NCI-H446 treated with DMSO at 0.1 percent for 48 hours (cell line): ENCODE measurements around the gene INPP5A.
"Not testable (repeated sequence)": the region's sequence is repeated elsewhere in the genome, so short reads cannot be mapped to it uniquely, and the experiment has no call there.

Experiments used
- DNase-seq: peaks from one replicate; lab custom pipeline; 2025; lab: John Stamatoyannopoulos, UW

INPP5A gene

DNA sequence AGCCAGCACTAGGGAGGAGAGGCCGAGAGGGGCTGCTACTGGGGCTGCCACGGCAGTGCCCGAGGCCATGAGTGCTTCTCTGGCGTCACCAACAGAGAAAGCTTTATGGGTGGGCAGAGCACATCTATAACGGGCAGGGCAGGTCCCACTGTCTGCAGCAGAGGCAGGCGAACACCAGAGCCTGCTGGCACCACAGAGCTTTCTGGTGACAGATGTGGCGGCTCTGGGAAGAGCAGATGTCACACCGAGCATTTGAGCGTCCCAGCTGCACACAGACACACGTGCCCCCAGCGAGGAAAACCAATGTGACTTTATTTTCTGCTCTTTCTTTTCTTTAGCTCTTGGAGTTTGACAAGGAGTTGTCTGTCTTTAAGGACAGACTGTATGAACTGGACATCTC is 227.8 kb downstream of the INPP5A start:
- DNase-seq = no peak

DNA sequence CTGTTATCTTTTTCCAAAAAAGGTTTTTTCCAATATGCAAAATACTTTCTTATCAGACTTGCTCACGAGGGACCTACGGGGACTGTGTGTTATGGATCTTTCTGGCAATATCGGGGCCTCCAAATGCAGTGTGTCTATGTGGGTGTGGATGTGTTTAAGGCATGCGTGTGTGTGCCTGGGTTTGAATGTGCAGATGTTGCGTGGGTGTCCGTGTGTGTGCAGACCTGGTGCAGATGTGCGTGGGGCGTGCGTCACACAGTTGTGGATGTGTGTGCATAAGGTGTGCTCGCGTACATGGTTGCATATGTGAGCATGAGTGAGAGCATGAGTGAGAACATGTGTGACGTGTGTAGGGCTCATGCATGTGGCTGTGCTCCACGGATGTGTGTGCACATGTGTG is 228.7 kb downstream of the INPP5A start:
- no peak for DNase-seq

DNA sequence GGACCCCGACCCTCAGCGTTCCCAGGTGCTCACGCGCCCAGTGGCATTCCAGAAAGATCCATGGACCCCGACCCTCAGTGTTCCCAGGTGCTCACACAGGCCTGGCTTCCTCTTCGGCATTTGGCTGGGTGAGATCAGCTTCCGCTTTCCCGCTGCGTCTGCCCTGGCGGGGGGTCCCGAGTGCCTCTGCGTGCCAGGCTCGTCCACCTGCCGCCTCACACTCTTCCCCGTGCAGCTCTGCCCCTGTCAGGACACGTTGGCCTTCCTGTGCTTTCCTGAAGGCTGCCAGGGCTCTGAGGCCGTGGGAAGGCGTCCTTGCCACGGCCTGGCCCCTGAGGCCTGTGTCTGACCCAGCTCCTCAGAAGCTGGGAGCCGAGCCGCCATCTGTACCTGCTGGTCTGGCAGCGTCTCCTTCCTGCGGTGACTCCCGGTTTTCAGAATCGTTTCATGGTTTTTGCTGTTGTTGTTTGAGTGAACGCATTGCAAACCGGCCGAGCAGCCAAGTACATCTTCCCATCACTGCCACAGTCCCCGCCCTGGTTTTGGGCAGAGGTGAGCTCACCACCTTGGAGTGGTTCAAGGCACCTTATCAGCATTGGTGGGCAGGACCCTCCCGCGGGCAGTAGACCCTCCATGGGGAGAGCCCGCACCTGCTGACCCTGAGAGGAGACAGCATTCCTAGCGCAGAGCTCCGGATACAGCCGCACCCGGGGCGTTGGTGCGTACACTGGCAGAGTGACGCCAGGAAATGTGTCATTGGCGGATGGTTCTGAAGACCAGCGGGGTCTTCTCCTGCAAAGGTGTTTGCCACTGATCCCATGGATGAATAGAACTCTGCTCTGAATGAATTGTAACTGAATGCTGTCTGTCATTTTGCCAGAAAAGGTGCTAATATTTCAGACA is 231.0 kb downstream of the INPP5A start:
- DNase-seq = no peak

DNA sequence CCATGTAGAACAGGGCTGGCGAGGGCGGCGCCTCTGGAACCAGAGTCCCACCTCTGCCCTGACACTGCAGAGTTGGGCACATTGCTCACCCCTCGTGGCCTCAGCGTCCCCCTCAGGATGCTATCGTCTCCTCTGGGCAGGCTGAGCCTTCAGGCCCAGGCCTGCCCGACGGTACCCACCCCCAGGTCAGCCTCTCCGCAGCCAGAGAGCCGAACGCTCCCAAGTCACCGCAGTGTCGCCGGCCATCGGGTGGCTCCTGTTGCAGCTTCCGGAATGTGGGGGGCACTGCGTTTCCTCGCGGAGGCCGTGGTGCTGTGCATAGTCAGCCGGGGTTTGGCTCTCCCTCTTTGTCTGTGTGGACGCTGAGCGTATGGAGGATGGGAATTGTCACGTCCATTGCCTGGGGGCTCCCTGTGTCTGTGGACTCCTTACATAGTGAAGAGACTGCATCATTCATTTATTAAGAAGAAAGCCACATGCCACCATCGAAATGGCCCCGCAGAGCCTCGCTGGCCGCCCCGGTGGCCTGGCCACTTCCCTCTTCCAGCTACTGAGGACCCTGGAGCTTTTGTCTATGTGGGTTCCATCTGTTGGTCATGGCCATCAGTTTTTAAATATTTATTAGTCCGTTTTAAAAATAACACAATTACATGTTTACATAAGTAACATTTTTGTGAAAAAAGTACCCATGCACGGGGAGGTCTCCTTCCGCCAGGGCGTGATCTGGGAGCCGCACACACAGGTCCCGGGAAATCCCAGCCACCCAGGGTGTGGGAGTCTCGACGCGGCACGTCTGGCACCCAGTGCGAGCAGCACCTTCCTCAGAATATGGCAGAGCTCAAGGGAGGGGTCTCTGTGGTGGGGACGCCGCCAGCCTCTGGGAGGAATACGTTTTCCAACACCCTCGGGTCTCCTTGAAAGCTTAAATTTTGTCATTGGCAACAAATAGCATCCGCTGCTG is 232.8 kb downstream of the INPP5A start:
- DNase-seq = no peak

DNA sequence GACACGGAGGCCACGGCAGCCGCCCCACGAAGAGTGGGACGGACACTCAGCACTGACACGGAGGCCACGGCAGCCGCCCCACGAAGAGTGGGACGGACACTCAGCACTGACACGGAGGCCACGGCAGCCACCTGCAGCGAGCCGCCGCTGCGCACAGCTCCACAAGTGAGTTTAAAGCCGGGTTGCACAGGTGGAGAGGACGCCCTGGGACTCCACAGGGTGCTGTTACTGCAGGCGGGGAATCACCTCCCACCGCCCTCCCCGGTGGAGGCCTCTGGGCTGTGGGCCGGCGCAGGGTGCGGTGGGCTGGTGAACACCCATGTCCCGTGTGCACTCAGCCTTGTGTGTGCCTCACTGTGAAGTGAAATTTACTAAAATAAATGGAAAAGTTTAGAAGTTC is 235.2 kb downstream of the INPP5A start:
- not testable (repeated sequence) for DNase-seq

DNA sequence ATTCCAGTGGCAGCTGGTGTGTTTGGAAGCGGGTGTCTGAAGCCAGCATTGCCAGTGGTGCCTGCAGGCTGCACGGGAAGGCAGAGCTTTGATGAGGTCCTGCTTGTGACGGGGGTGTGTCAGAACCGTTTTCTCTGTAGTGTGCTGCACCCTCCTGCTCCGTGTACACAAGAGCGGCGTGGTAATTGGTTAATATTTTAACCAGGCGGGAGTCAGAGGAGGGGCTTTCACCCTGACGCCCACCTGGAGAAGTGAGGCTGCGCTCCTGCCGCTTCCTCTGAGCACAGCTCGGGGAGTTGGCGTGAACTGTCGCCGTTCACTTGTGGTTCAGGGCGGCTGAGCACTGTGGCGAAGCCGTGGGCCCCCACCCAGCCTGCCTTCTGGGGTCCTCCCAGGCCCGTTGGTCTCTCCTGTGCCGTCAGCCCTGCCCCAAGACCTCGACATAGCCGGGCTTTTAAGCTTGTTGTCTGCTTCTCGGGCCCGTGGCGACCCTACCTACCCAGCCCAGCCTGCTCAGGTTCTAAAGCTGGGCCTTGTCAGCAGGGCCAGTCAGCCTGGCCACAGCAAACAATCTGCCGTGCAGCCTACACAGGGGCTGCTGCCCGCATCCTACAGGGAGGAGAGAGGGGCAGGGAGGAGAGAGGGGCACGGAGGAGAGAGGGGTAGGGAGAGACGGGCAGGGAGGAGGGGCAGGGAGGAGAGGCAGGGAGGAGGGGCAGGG is 236.8 kb downstream of the INPP5A start:
- no peak for DNase-seq

DNA sequence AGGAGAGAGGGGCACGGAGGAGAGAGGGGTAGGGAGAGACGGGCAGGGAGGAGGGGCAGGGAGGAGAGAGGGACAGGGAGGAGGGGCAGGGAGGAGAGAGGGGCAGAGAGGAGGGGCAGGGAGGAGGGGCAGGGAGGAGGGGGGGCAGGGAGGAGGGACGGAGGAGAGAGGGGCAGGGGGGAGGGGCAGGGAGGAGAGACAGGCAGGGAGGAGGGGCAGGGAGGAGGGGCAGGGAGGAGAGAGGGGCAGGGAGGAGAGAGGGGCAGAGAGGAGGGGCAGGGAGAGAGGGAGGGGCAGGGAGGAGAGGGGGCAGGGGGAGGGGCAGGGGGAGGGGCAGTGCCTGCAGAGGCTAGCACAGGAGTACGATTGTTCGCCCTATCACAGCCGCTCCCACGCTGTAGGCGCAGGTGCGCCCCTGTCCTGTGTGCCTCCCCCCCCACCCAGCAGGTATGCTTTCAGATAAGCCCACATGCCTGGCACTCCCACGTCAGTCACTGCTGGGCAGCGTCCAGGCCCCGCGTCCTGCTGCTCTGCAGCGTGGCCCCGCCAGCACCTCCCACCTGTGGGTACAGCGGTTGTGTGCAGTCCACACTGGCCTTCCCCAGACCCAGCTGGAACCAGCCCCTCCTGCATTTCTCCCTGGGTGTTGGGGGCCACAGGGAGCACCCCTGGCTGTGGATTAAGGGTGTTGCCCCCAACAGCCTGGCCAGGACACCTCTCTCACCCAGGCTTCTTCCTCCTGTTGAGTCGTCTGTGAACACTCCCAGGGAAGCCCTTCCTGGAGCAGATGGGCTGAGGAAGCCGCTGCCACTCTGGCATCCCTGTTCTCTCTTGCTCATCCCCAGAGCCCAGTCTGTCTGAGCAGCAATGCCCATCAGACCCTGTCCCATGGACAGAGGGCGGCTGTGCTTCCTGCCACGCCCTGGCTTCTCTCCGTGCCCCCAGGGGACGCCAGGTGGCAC is 237.6 kb downstream of the INPP5A start:
- no peak for DNase-seq

DNA sequence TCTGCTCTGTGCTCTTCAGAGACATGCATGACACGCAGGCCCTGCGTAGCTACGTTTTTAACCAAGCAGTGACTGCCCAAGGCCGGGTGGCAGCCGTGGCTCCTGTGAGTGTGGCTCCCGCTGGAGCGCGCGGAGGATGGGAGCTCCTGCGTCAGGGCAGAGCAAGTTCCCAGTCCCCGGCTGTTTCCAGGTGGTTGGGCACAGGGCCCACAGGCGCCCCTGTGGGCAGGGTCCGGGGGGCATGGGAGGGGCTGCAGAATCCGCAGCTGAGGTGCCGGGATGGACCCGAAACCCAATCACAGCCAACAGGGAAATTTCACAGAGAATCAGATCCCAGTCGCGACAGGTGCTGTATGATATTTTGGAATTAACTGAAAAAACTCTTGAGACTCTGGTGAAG is 238.6 kb downstream of the INPP5A start:
- no peak for DNase-seq

DNA sequence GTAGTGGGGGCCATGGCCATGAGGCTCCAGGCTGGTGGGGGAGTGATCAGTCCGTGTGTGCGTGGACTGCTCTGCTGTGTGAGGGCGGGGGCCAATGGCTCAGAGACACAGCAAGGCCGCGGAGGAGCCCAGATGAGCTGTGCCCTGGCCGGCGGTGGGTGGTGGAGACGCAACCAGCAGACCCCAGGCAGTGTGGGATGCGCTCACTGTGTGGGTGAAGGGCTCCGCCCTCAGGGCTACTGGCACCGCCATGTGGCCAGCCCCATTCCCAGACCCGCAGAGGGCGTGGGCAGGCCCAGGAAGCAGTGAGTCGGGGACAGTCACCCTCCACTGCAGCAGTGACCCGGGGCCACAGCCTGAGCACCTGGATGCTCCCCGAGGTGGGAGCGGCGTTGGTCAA is 239.2 kb downstream of the INPP5A start:
- DNase-seq = no peak

DNA sequence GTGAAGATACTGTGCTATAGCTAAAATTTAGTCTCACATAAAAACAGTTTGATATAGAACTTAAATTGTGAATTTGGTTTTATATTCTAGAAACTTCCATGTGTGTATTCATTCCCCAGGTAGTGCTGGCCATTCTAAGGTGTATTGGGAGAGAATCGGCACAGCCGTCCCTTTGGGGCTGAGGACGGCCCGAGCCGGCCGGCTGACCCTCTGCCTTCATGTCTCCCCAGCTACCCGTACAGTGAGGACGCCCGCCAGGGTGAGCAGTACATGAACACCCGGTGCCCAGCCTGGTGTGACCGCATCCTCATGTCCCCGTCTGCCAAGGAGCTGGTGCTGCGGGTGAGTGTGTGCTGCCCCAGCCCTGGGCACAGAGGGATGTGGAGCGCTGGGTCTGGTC is 239.9 kb downstream of the INPP5A start:
- no peak for DNase-seq

DNA sequence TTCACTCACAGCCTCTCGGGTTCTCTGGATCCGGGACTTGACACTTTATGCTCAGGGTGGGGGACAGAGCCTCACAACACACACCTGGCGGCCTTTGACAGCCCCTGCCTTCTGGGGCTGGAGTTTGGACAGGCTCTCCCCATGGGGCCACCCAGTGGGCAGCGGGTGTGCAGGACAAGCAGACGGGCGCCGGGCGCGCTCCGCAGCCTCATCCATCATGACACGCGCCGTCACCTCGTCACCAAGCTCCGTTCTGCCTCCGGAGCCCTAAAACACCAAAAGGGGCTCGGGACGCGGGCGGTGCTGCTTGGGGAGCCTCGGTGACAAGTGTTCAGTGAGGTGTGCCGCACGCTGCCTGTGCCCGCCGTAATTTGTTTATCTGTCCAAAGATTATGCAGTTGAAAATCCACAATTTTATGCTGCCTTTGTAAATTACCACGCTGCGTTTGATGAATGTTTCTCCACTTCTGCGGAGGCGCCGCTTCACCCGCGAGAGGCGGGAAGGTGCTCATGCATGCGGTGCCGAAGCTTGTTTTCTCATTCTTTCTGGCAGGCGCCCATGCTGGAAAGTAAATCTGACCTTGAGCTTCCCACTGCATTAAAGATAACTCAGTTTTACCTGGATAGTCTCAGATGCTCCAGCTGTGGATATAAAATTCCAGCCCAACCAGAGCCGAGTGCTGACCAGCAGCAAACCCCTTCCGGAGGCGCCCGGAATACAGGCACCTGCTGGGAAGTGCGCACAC is 242.1 kb downstream of the INPP5A start:
- no peak for DNase-seq

DNA sequence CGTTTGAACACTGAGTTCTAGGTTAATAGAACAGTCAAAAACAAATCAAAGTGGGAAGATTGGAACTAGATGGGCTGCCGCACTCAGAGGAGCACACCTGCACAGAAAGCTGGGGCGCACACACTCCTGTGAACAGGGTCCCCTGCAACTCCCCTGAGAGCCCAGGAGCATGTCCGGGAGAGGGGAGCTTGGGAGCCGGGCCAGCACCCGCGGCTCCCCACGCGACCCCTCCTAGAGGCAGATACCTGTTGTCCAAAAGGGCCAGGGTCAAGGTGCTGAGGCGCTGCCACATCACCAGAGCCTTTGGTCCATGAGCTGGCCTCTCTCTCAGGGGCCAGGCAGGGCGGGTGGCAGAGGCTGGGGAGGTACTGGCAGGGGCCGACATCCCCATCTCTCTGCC is 242.8 kb downstream of the INPP5A start:
- no peak for DNase-seq

DNA sequence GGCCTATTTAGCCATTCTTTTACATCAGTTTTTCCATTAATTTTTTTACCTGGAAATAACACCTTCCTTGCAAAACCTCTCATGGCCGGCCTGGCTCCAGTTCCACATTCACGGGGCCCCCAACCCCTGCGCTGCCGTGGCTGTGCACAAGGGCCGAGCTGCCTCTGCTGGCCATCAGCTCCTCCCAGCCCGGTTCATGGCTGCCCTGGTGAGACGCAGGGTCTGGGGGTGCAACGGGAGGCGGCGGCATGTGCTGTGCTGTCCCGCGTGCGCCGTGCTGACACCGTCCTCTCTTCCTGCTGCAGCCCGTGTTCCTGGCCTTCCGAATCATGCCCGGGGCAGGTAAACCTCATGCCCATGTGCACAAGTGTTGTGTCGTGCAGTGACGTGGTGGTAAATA is 244.0 kb downstream of the INPP5A start:
- no peak for DNase-seq

DNA sequence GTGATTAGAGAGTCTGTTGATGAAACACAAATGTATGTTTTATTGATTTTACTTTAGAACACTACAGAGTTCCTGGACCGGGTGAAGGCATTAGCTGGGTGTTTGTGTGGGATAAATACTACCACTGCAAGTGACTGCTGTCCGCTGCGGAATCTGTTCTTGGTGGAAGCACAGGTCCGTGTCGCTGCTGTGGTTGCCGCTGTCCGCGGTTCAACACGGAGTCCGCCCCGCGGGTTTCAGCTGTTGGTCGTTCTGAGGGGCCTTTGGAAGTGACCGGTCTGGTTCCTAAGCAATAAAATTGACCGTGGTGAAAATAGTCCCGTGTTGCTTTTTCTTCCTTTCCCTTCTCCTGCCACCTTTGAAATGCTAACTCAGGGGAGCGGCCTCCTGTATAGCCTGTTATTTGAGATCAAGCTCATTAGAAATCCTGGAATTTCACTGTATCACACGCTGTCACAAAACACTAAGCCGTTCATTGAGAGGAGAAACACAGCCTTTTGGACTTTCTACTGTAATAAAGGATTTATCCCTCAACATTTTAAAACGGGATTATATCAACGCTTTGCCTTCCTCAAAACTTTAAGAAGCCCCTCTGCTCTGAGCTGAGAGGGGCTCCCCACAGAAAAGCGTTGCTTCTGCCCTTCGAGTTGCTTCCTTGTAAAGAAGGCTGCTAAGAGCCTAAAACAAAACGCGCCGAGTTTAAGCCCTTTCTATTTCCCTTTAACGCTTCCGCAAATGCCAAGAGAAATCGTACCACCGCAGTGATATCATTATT is 245.8 kb downstream of the INPP5A start:
- DNase-seq = no peak

DNA sequence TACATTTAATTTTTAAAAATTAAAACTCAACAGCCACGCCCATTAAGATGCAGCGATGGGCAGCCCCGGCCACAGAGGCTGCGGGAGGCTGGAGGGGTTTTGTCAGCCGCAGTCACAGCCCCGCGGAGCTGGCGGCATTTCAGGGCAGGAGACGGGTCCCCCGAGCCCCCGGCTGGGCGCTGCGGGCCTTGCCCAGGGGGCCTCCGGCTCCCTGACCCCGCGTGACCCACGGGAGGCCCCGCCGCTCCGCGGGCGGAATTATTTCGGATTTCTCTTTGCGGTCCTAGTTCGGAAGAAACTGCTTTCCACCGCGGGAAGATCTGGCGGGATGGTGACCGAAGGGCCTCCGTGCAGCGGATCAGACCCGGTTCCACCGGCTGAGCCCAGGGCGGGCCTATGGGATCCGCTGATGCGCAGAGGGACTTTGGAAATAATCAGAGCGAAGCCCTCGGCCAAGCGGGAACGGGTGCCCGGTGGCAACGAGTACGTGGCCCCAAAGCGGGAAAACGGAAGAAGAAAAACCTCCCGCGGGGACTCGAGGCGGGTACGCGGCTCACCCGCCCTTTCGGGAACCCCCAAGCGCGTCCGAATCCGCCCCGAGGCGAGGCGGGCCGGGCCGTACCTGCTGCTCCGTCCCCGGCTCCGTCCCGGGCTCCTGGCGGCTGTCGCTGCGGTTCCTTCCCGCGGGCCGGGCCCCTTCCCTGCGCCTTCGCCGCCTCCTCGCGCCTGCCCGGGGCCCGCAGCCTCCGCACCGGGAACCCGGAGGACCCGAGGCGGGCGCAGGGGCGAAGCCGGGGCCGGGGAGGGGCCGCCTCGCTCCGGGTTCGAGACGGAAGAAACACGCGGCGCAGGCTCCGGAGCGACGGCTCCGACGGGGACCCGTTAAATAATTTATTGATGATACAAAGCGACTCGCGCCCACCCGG is 246.6 kb downstream of the INPP5A start:
- DNase-seq = no peak

DNA sequence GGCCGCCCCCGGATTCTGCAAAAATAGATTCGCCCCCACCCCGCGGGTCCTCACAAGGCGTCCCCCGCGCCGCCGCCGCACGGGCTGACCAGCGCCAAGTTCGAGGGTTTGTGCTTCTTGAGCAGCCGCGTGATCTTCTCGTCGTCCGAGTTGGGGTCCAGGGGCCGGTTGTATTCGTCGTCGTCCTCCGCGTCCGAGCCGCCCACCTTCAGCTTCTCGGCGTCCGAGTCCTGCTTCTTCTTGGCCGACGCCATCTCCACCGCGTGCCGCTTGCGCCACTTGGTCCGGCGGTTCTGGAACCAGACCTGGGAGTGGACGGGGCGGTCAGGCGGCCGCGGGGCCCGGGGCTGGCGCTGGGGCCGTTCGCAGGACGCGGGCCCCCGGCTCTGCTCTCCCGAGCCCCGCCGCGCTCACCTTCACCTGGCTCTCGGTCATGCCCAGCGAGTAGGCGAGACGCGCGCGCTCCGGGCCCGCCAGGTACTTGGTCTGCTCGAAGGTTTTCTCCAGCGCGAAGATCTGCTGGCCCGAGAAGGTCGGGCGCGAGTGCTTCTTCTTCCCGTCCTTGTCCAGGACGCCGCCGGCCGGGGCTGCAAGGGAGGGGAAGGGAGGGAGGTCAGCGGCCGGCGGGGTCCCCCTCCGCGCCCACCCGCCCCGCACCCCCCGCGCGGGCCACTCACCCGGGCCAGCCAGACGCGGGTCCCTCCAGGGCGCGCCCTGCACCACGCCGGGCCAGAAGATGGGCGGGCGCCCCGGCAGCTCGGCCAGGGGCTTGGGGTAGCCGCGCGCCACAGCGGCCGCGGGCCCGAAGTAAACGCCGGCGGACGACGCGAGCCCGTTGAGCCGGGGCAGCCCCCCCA is 247.5 kb downstream of the INPP5A start:
- no peak for DNase-seq

DNA sequence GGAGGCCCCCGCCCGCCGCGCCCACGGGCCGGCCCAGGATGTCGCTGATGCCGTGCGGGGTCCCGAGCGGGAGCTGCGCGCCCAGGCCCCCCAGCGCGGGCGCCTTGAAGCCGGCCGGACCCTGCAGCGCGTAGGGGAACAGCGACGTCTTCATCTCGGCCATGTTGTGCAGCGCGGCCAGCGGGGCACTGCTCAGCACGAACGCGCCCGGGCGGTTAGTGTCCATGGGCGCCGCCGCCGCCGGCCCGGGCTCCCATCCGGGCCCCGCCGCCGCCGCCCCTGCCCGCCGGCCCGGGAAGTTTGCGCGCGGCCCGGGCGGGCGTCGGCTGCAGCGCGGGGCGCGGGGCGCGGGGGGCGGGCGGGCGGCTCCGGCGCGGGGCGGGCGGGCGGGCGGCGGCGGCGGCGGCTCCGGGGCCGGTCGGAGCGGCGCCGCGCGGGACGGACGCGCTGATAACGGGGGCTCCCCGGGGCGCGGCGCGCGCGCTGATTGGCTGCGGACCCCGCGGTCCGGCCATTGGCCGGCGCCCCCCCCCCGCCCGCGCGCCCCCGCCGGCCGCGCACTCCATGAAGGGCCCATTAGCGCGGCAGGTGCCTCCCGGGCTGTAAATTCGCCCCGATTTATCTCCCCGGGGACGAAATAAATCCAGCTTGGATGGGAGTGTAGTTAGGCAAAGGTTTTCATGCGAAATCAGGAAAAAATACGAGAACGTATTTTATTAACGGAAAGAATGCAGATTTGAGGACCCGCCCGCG is 248.3 kb downstream of the INPP5A start, which contains the start of gene NKX6-2:
NKX6-2 (minus strand) TSS at position 425 of the 753 bp plus-strand sequence; CDS start at position 226, 199 bp downstream.
- no peak for DNase-seq
